ENCODE measurements around the gene AFAP1L2.

GRCh38 chr10:114394531-114394930, 9.8 kb downstream of the AFAP1L2 start:
- no peak for TF ChIP-seq POLR2A (IDR thresholded peaks at IDR 0.05)
- no peak for TF ChIP-seq CTCF (IDR thresholded peaks at IDR 0.05)
